ENCODE data around the gene AP3S1.
"Not testable (repeated sequence)": the region's sequence is repeated elsewhere in the genome, so short reads cannot be mapped to it uniquely, and the experiment has no call there.

Gene AP3S1

GRCh38 chr5:115841382-115842088 lies at the start of gene AP3S1, which contains the start of gene ATG12:
TSS of gene AP3S1 (plus strand) at chr5:115841935. CDS start at chr5:115842038, 103 bp downstream.
TSS of gene ATG12 (minus strand) at chr5:115841565. CDS start at chr5:115841552, 13 bp downstream.
- peaks cover 20% of the 10 kb centered on the region for H3K4me1 ChIP-seq
- in situ Hi-C loops (cut with MboI; ENCODE audit: low sequenced_read_pairs), result loop anchor here (25.0 kb wide), 1 partner anchor 221 kb away; no protein-coding TSS in a partner anchor

GRCh38 chr5:115795700-115796099 lies 46.0 kb upstream of the AP3S1 start:
- in situ Hi-C loops (cut with MboI; ENCODE audit: low sequenced_read_pairs), result no loop called here
- peaks cover 5% of the 10 kb centered on the region; the same call in 1 of the 2 replicates for H3K27me3 ChIP-seq (ENCODE audit: low read depth)
- H3K9me3 ChIP-seq, result no peaks in the 10 kb centered on the region
- DNase-seq (ENCODE audit: low spot score in 2 of 2), result no peak
- no peak overlapping the region for H3K4me3 ChIP-seq
- no peaks in the 10 kb centered on the region for H3K4me1 ChIP-seq
- H3K36me3 ChIP-seq (replicated peaks), result no peaks in the 10 kb centered on the region

More at GRCh38 chr5:115841382-115842088, at the start of gene AP3S1, which contains the start of gene ATG12:
- DNase-seq (ENCODE audit: low spot score in 2 of 2), result peak; percentile 87 to 93
- Histone ChIP-seq H3K36me3 (replicated peaks) (peaks cover 12% of the 10 kb centered on the region), H3K4me3 (peak within 1 kb of the TSS; percentile 68), H3K9me3 (no peaks in the 10 kb centered on the region), H3K27me3 (ENCODE audit: low read depth) (no peaks in the 10 kb centered on the region)

- in situ Hi-C loops (cut with MboI; ENCODE audit: low sequenced_read_pairs), result no loop called here
- no peak for DNase-seq (ENCODE audit: low spot score in 2 of 2)
- peaks cover 5% of the 10 kb centered on the region; the same call in 1 of the 2 replicates for H3K27me3 ChIP-seq (ENCODE audit: low read depth)
- H3K4me1 ChIP-seq, result no peaks in the 10 kb centered on the region
- H3K36me3 ChIP-seq (replicated peaks), result no peaks in the 10 kb centered on the region
- H3K4me3 ChIP-seq, result no peak overlapping the region
- no peaks in the 10 kb centered on the region for H3K9me3 ChIP-seq
Measured at GRCh38 chr5:115796656-115797055, 45.1 kb upstream of the AP3S1 start.

GRCh38 chr5:115798252-115798651 lies 43.5 kb upstream of the AP3S1 start:
- H3K4me1 ChIP-seq, result no peaks in the 10 kb centered on the region
- no peaks in the 10 kb centered on the region for H3K36me3 ChIP-seq (replicated peaks)
- H3K9me3 ChIP-seq, result no peaks in the 10 kb centered on the region
- no peak for DNase-seq (ENCODE audit: low spot score in 2 of 2)
- H3K4me3 ChIP-seq, result no peak overlapping the region
- in situ Hi-C loops (cut with MboI; ENCODE audit: low sequenced_read_pairs), result no loop called here
- no peaks in the 10 kb centered on the region for H3K27me3 ChIP-seq (ENCODE audit: low read depth)

GRCh38 chr5:115800108-115800507 lies 41.6 kb upstream of the AP3S1 start:
- Histone ChIP-seq H3K9me3 (no peaks in the 10 kb centered on the region), H3K36me3 (replicated peaks) (no peaks in the 10 kb centered on the region), H3K4me3 (no peak overlapping the region), H3K27me3 (ENCODE audit: low read depth) (no peaks in the 10 kb centered on the region), H3K4me1 (no peaks in the 10 kb centered on the region)
- DNase-seq (ENCODE audit: low spot score in 2 of 2), result no peak
- in situ Hi-C loops (cut with MboI; ENCODE audit: low sequenced_read_pairs), result loop anchor here (25.0 kb wide), 1 partner anchor 488 kb away; no protein-coding TSS in a partner anchor

- Histone ChIP-seq H3K9me3 (no peaks in the 10 kb centered on the region), H3K4me1 (no peaks in the 10 kb centered on the region), H3K36me3 (replicated peaks) (0 out of 2 replicates have a peak, but pooled peaks cover 5% of the 10 kb centered on the region), H3K27me3 (ENCODE audit: low read depth) (no peaks in the 10 kb centered on the region), H3K4me3 (no peak overlapping the region)
- DNase-seq (ENCODE audit: low spot score in 2 of 2), result no peak
- in situ Hi-C loops (cut with MboI; ENCODE audit: low sequenced_read_pairs), result loop anchor here (25.0 kb wide), 1 partner anchor 489 kb away; no protein-coding TSS in a partner anchor
Measured at GRCh38 chr5:115801152-115801551, 40.6 kb upstream of the AP3S1 start.

GRCh38 chr5:115801984-115802383 lies 39.8 kb upstream of the AP3S1 start:
- Histone ChIP-seq H3K4me3 (no peak overlapping the region), H3K4me1 (no peaks in the 10 kb centered on the region), H3K9me3 (no peaks in the 10 kb centered on the region), H3K27me3 (ENCODE audit: low read depth) (no peaks in the 10 kb centered on the region), H3K36me3 (replicated peaks) (0 out of 2 replicates have a peak, but pooled peaks cover 6% of the 10 kb centered on the region)
- no peak for DNase-seq (ENCODE audit: low spot score in 2 of 2)
- in situ Hi-C loops (cut with MboI; ENCODE audit: low sequenced_read_pairs), result loop anchor here (25.0 kb wide), 1 partner anchor 490 kb away; no protein-coding TSS in a partner anchor

- Histone ChIP-seq H3K4me1 (no peaks in the 10 kb centered on the region), H3K9me3 (no peaks in the 10 kb centered on the region), H3K27me3 (ENCODE audit: low read depth) (no peaks in the 10 kb centered on the region), H3K36me3 (replicated peaks) (0 out of 2 replicates have a peak, but pooled peaks cover 6% of the 10 kb centered on the region), H3K4me3 (no peak overlapping the region)
- in situ Hi-C loops (cut with MboI; ENCODE audit: low sequenced_read_pairs), result loop anchor here (25.0 kb wide), 1 partner anchor 495 kb away; no protein-coding TSS in a partner anchor
- no peak for DNase-seq (ENCODE audit: low spot score in 2 of 2)
Measured at GRCh38 chr5:115806986-115807653, 34.6 kb upstream of the AP3S1 start.

GRCh38 chr5:115807654-115808052 lies 34.1 kb upstream of the AP3S1 start:
- DNase-seq (ENCODE audit: low spot score in 2 of 2), result no peak
- H3K9me3 ChIP-seq, result no peaks in the 10 kb centered on the region
- H3K4me3 ChIP-seq, result no peak overlapping the region
- in situ Hi-C loops (cut with MboI; ENCODE audit: low sequenced_read_pairs), result loop anchor here (25.0 kb wide), 1 partner anchor 495 kb away; no protein-coding TSS in a partner anchor
- no peaks in the 10 kb centered on the region for H3K27me3 ChIP-seq (ENCODE audit: low read depth)
- H3K36me3 ChIP-seq (replicated peaks), result 0 out of 2 replicates have a peak, but pooled peaks cover 6% of the 10 kb centered on the region
- H3K4me1 ChIP-seq, result no peaks in the 10 kb centered on the region

GRCh38 chr5:115808066-115808465 lies 33.7 kb upstream of the AP3S1 start:
- H3K9me3 ChIP-seq; H3K36me3 ChIP-seq (replicated peaks); DNase-seq (ENCODE audit: low spot score in 2 of 2); H3K4me1 ChIP-seq; H3K4me3 ChIP-seq; H3K27me3 ChIP-seq (ENCODE audit: low read depth): not testable (repeated sequence)
- in situ Hi-C loops (cut with MboI; ENCODE audit: low sequenced_read_pairs), result loop anchor here (25.0 kb wide), 1 partner anchor 496 kb away; no protein-coding TSS in a partner anchor

- Histone ChIP-seq H3K4me3 (no peak overlapping the region), H3K36me3 (replicated peaks) (0 out of 2 replicates have a peak, but pooled peaks cover 6% of the 10 kb centered on the region), H3K9me3 (no peaks in the 10 kb centered on the region), H3K27me3 (ENCODE audit: low read depth) (no peaks in the 10 kb centered on the region), H3K4me1 (peaks cover 8% of the 10 kb centered on the region)
- in situ Hi-C loops (cut with MboI; ENCODE audit: low sequenced_read_pairs), result loop anchor here (25.0 kb wide), 1 partner anchor 498 kb away; no protein-coding TSS in a partner anchor
- no peak for DNase-seq (ENCODE audit: low spot score in 2 of 2)
Measured at GRCh38 chr5:115809946-115810345, 31.8 kb upstream of the AP3S1 start.

GRCh38 chr5:115810761-115811160 lies 31.0 kb upstream of the AP3S1 start:
- no peak for DNase-seq (ENCODE audit: low spot score in 2 of 2)
- Histone ChIP-seq H3K9me3 (no peaks in the 10 kb centered on the region), H3K4me3 (no peak overlapping the region), H3K36me3 (replicated peaks) (0 out of 2 replicates have a peak, but pooled peaks cover 5% of the 10 kb centered on the region), H3K27me3 (ENCODE audit: low read depth) (no peaks in the 10 kb centered on the region), H3K4me1 (peaks cover 11% of the 10 kb centered on the region)
- in situ Hi-C loops (cut with MboI; ENCODE audit: low sequenced_read_pairs), result loop anchor here (25.0 kb wide), 1 partner anchor 498 kb away; no protein-coding TSS in a partner anchor

- no peak for DNase-seq (ENCODE audit: low spot score in 2 of 2)
- in situ Hi-C loops (cut with MboI; ENCODE audit: low sequenced_read_pairs), result loop anchor here (25.0 kb wide), 1 partner anchor 499 kb away; no protein-coding TSS in a partner anchor
Measured at GRCh38 chr5:115811406-115811805, 30.3 kb upstream of the AP3S1 start.

More at GRCh38 chr5:115811406-115811805, 30.3 kb upstream of the AP3S1 start:
- Histone ChIP-seq H3K4me3 (no peak overlapping the region), H3K9me3 (no peaks in the 10 kb centered on the region), H3K4me1 (peaks cover 11% of the 10 kb centered on the region), H3K36me3 (replicated peaks) (no peaks in the 10 kb centered on the region), H3K27me3 (ENCODE audit: low read depth) (no peaks in the 10 kb centered on the region)
